ENCODE results near the gene PLVAP. TPM values are rescaled to one million over a fixed set of nuclear protein-coding genes. Genes with fewer than 3 reads are reported as not detected.

PLVAP gene
- total and polyA plus RNA-seq, 2 donors (not counting 3 experiments of a cell fraction or from before 2014, with no cell fraction given) = 5.7 to 16.9 TPM

DNA sequence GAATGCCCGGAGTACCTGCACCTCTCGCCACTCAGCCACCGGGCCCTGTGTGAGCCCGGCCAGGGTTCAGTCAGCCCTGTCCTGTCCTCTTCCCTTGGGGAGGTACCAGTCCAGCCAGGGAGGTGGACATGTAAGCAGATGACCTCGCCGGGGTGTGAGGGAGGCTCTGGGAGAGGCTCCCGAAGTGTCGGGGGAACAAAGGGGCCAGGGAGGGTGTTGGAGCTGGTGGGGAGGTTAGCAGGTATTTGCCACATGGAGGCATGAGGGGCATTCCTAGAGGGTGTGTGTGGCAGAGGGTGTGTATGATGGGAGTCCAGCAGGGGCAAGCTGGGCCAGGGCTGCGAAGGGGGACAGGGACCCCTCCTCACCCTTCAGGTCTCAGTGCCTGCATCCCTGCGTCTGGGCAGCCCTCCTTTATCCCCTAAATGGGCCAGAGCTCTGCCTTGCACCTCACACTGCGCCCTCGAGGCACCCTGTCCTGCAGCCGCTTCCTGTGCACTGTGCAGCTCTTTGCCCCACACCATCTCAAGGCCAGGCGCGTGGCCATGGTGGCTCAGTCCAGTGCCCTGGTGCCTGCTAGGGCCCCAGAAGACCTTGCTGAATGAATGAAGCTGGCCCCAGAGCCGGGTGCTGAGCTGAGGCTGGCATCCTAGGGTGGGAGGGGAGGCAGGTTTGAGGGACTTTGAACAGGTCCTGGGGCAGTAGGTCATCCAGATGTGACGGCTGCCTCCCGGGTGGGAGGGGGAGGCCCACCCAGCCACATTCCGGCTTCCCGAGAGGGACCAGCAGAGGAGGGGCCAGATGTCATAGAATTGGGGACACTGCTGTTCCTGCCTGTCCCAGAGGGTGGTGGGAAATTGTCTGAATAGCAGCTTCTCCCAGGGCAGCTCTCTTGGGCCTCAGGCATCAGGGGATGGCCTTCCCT, 64.7 kb downstream of the PLVAP start:
- H3K9ac ChIP-seq (replicated peaks; ENCODE audit: extremely low read depth, insufficient read depth, low read length) = no peak overlapping the region
- peaks cover 6 to 23% of the 10 kb centered on the region in 2 experiments for H3K36me3 ChIP-seq (ENCODE audit: control insufficient read depth in 2 of 2, extremely low read depth in 1 of 2, insufficient read depth in 2 of 2, low read length in 2 of 2)
- DNase-seq (ENCODE audit: low read depth, low spot score) (no peak), FAIRE-seq (no peak)
- H3K79me2 ChIP-seq (ENCODE audit: control insufficient read depth, insufficient read depth, low read length) = peaks cover 34% of the 10 kb centered on the region
- dilution Hi-C loops (cut with MboI; ENCODE audit: extremely low pct_ligation_motif_present, low sequenced_read_pairs) = no loop called here
- ChIA-PET POLR2A (no interaction called here), CTCF (interaction anchor here (1.0 kb wide), 1 partner anchor 14 kb away, joined by 3 read pairs; no protein-coding TSS in a partner anchor)
- H3K27ac ChIP-seq (ENCODE audit: insufficient read depth, low read depth, low read length) = no peak overlapping the region
- H4K20me1 ChIP-seq (replicated peaks; ENCODE audit: control insufficient read depth, extremely low read depth, insufficient read depth, low read length) = no peaks in the 10 kb centered on the region
- H3K9me1 ChIP-seq (replicated peaks; ENCODE audit: control insufficient read depth, extremely low read depth, insufficient read depth, low read length) = no peaks in the 10 kb centered on the region
- BruUV-seq (replicated peaks) = no TSS peak
- H3K4me3 ChIP-seq (replicated peaks in 1 of 3; ENCODE audit: insufficient read depth in 1 of 3, low read depth in 1 of 3, low read length in 3 of 3) = no peak overlapping the region
- intact Hi-C loops (cut with micrococcal nuclease) = no loop called here
- no peak overlapping the region for H2AFZ ChIP-seq (ENCODE audit: low read depth, low read length)
- no peak for TF ChIP-seq POLR2A (IDR thresholded peaks at IDR 0.05; ENCODE audit: low read depth, low read length)
- no peak for TF ChIP-seq EZH2 (IDR thresholded peaks at IDR 0.05; ENCODE audit: borderline replicate concordance, low read depth, low read length, severe bottlenecking)
- TF ChIP-seq, protein P1, sequence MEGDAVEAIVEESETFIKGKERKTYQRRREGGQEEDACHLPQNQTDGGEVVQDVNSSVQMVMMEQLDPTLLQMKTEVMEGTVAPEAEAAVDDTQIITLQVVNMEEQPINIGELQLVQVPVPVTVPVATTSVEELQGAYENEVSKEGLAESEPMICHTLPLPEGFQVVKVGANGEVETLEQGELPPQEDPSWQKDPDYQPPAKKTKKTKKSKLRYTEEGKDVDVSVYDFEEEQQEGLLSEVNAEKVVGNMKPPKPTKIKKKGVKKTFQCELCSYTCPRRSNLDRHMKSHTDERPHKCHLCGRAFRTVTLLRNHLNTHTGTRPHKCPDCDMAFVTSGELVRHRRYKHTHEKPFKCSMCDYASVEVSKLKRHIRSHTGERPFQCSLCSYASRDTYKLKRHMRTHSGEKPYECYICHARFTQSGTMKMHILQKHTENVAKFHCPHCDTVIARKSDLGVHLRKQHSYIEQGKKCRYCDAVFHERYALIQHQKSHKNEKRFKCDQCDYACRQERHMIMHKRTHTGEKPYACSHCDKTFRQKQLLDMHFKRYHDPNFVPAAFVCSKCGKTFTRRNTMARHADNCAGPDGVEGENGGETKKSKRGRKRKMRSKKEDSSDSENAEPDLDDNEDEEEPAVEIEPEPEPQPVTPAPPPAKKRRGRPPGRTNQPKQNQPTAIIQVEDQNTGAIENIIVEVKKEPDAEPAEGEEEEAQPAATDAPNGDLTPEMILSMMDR (IDR thresholded peaks at IDR 0.05; ENCODE audit: extremely low read depth in 1 of 2, insufficient read depth in 1 of 2, low read depth in 1 of 2, low read length in 2 of 2) = no peak
- TF ChIP-seq JUN (IDR thresholded peaks at IDR 0.05; ENCODE audit: borderline replicate concordance, insufficient read depth, insufficient read length, low read depth) = no peak
- TF ChIP-seq, protein P2, sequence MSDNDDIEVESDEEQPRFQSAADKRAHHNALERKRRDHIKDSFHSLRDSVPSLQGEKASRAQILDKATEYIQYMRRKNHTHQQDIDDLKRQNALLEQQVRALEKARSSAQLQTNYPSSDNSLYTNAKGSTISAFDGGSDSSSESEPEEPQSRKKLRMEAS (IDR thresholded peaks at IDR 0.05; ENCODE audit: insufficient read depth, insufficient read length) = no peak
- no peak for TF ChIP-seq GATA2 (IDR thresholded peaks at IDR 0.05; ENCODE audit: insufficient read depth, insufficient read length, low read depth, low read length)
- no peak for TF ChIP-seq POLR2AphosphoS5 (IDR thresholded peaks at IDR 0.05; ENCODE audit: insufficient read depth, low read depth, low read length)
- TF ChIP-seq MYC (IDR thresholded peaks at IDR 0.05; ENCODE audit: low read depth, low read length) = no peak
- no peak for TF ChIP-seq FOS (IDR thresholded peaks at IDR 0.05; ENCODE audit: borderline replicate concordance, insufficient read depth, low read length)
- H3K27me3 ChIP-seq (ENCODE audit: control insufficient read depth in 2 of 2, insufficient read depth in 2 of 2, low read length in 2 of 2) = no peaks in the 10 kb centered on the region
- H3K9me3 ChIP-seq (replicated peaks; ENCODE audit: control insufficient read depth, insufficient read depth, low read length) = no peaks in the 10 kb centered on the region
- H3K4me1 ChIP-seq (ENCODE audit: control insufficient read depth, extremely low read depth, insufficient read depth, low read length) = peaks cover 8% of the 10 kb centered on the region
- H3K4me2 ChIP-seq (ENCODE audit: insufficient read depth, low read length) = no peak overlapping the region

Measured in endothelial cell of umbilical vein (primary cell).